GM18502 (cell line): ENCODE measurements around the gene OR10G3.
"Not testable (repeated sequence)": the region's sequence is repeated elsewhere in the genome, so short reads cannot be mapped to it uniquely, and the experiment has no call there.

Source experiments
- ATAC-seq: cut with Tn5 transposase; IDR thresholded peaks from one replicate; pipeline ENCODE4 v1.9.1; 2021; ENCODE audit warnings: mild to moderate bottlenecking; ENCODE audit not compliant: unreplicated experiment, poor library complexity

OR10G3 gene

GRCh38 chr14:21579976-21580375 lies at the start of gene OR10G3:
TSS of gene OR10G3 (minus strand) at chr14:21580076. CDS start at chr14:21570744, 9,332 bp downstream.
- no peak for ATAC-seq

DNA sequence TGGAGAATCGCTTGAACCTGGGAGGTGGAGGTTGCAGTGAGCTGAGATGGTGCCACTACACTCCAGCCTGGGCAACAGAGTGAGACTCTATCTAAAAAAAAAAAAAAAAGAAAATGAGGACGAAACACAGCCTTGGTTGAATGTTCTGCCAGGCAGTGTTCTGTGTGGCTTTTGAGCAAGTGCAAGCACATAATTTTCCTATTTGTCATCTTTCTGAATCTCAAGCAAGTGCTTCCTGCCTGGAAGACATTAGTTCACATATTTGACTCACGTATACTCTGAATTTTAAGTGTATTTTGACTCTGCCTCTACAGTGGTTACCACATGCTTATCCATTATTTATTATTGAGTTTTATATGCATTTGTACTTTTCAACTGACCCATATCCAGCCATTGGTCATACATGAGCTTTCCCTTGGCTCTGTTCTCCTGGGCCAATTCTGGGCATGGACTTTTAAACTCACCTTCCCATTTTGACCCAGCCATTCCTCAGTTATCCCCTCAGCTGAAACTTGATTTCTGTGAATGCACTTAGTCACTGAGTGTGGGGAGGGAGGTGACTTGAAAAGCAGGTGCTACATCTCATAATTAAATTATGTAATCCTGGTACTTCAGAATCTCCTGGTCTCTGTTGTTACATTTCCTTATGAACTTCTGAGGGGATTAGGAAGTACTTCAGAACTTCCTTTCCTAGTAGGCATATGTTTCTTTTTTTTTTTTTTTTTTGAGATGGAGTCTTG lies 46.8 kb upstream of the OR10G3 start:
- ATAC-seq, result no peak

DNA sequence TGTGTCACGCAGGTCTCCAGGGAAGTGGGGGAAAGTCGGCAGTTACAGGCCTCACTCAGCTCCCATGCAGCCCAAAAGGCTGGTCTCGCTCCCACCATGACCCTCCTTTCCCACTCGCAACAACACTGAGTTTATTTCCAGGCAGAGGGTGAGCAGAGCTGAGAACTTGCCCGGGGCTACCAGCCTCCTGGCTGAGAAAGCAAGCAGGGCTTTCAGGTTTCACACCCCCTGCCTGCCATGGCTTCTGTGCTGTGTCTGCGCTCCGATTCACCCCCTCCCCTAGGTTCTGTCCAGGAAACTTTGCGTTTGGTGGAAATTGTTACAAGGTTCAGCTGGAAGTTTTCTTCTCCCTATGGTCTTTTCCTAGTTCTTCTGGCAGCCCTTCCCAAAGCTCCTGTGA lies 37.7 kb upstream of the OR10G3 start:
- no peak for ATAC-seq

DNA sequence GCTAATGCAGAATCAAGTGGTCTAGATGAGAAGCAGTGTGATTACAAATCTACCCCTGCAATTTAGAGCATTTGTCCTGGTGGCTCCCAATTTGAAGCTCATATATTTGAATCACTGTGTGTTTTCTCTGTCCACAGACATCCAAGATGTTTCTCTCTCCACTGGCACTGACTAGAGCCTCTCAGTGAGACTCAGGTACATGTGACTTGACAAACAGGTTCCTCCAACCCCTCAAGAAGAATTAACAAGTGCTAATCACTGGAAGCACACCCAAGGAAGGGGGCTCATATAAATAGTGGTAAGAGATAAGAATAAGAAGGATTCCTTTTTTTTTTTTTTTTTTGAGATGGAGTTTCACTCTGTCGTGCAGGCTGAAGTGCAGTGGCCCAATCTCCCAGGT lies 34.4 kb upstream of the OR10G3 start:
- ATAC-seq, result no peak

- ATAC-seq, result no peak
These were observed 32.4 kb upstream of the OR10G3 start for GRCh38 chr14:21612324-21612723.

GRCh38 chr14:21602181-21602580 lies 22.3 kb upstream of the OR10G3 start:
- not testable (repeated sequence) for ATAC-seq

GRCh38 chr14:21589317-21589716 lies 9.4 kb upstream of the OR10G3 start:
- no peak for ATAC-seq

- ATAC-seq, result no peak
These were observed 4.2 kb downstream of the OR10G3 start for GRCh38 chr14:21575661-21576060.

- ATAC-seq, result no peak
These were observed 7.3 kb downstream of the OR10G3 start for GRCh38 chr14:21572604-21573003.

DNA sequence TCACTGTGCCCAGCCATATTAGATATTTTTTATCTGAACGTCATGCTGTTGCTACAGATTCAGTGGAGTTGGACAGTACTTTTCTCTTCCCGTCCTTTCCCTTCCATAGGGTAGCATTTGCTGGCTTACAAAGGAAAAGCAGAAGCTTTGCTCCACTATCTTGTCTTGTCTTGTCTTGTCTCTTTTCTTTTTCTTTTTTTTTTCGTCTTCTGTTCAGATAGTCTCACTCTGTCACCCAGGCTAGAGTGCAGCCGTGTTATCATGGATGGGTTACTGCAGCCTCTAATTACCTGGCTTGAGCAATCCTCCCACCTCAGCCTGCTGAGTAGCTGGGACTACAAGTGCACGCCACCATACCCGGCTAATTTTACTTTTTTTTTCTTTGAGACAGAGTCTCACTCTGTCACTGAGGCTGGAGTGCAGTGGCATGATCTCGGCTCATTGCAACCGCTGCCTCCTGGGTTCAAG lies 21.1 kb downstream of the OR10G3 start:
- ATAC-seq, result no peak

GRCh38 chr14:21557084-21557901 lies 22.6 kb downstream of the OR10G3 start:
- no peak for ATAC-seq

GRCh38 chr14:21556378-21557083 lies 23.3 kb downstream of the OR10G3 start:
- ATAC-seq, result no peak

DNA sequence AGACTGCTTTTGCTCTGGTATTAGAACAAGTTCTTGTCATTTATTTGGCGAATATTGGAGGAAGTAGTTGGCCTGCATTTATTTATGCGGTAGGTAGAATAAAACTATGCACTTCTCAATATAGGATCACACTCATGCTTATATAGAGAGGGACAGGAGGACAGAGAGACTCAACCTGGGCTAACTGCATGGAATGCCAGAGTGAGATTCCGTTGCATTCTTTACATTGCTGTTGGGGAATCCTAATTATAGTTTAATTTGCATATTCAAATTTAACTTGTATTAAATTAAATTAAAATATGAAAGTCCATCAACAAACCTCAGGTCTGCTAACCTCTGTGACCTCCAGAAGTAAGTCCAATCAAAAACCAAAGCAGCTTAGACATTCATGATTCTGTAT lies 26.6 kb downstream of the OR10G3 start:
- ATAC-seq, result no peak

DNA sequence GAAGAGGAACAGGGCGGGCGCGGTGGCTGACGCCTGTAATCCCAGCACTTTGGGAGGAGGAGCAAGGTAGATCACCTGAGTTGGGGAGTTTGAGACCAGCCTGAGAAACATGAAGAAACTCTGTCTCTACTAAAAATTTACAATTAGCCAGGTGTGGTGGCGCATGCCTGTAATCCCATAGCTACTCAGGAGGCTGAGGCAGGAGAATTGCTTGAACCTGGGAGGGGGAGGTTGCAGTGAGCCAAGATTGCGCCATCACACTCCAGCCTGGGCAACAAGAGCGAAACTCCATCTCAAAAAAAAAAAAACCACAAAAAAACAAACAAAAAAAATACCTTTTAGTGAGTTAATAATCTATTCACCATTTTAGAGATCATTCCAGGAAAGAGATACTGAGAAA lies 35.3 kb downstream of the OR10G3 start:
- ATAC-seq, result not testable (repeated sequence)

DNA sequence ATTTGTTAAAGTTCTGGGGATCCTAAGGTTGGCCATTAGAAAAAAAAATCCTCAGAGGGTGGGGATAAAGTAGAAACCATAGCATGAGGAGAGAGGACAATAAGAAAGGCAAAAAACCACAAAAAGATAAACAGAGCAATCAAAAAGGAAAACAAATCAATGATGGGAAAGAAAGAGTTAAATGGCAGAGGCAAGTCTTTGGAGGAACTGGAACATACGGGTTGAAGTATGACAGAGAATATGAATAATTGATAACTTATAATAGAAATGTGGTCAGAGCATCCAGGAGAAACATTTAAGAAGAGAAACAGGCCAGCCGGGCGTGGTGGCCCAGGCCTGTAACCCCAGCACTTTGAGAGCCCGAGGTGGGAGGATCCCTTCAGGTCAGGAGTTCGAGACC lies 35.9 kb downstream of the OR10G3 start:
- no peak for ATAC-seq

DNA sequence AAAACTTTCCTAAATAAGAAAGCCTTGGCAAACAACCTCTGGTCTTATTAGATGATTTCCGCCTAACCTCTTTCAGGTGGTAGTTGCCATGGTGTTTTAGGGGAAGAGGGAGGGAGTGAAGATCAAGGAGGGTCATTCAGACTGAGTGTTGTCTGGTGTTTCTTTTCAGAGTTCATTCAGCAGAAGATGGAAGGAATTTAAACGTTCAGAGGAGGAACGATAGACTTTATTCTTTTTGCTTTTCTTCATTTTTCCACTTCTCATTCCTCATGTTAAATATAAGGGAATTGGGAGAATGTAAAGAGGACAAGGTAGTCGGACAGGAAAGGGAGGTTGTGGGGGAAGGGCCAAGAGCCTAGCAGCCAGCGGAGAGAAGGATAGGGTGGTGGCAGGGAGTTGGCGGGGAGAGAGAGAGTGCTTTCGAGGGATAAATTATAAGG lies 36.3 kb downstream of the OR10G3 start:
- no peak for ATAC-seq

DNA sequence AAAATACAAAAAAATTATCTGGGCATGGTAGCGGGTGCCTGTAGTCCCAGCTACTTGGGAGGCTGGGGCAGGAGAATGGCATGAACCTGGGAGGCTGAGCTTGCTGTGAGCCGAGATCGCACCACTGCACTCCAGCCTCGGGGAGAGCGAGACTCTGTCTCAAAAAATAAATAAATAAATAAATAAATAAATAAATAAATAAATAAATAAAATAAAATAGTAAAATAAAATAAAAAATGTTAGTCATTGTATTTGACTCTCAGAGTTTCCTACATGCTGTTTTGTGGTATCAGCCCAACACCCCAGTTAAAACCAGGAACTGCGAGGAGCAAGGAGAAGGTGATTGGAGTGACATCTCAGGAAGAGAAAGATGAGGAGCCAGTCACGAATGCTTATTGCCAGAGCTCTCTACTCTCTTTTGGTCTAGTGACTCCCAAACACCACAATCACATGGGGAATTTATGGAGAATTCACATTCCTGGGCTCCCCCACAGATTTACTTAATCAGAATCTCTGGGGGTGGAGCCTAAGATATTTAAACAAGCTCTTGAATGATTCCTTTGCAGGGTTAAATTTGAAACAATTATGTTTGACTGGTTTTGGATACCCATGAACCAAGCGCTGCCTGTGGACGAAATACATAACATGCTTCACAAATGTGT lies 38.3 kb downstream of the OR10G3 start:
- no peak for ATAC-seq

DNA sequence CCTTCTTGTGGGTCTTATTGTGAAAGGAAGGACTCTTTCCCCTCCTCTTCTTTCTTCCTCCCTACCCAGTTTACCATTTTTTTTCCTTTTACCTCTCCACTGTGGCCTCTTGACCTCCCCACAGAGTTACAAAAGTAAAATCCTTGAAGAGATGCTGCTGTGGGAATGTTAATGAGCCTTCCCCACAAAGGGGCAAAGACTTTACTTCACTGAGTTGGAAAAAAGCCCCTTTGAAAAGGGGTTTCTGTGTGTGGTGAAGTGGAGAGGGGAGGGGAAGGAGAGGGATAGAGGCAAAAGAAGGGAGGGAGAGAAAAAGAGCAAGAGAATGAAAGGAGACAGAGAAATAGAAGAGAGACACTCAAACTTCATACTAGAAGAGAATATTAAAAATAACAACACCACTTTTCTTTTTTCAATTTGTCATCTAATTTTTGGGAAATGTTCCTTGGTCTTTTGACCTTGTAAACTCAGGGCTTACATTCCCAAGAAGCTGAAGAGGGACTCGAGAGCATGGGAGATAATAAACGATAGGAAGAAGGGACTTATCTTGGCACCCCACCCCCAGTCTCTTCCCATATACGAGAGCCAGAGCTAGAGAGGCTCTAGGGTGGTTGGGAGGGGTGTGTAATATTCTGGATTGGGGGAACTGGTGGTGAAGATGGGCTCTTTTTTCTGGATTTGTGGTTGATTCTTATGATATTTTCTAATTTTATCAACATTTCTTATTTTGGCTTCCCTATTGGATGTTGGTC lies 40.5 kb downstream of the OR10G3 start:
- no peak for ATAC-seq

GRCh38 chr14:21537090-21537424 lies 42.8 kb downstream of the OR10G3 start:
- no peak for ATAC-seq
